Trophoblast cell (in vitro differentiated cells and primary cell): ENCODE data around the gene IQSEC3.

ENCODE experiments used
- DNase-seq, 2 donors: peaks; one replicate each; pipeline ENCODE4 v3.0.0-alpha.2; 2016
- H2AFZ ChIP-seq: 2 replicates; pipeline ENCODE4 v1.6.1; 2013; ENCODE audit warnings: low read length, moderate library complexity, mild to moderate bottlenecking; ENCODE audit not compliant: insufficient read depth, poor library complexity
- H2AK5ac ChIP-seq: 2 replicates; pipeline ENCODE4 v1.6.1; 2013; ENCODE audit warnings: mild to moderate bottlenecking, low read length
- H2BK120ac ChIP-seq: 2 replicates; pipeline ENCODE4 v1.6.1; 2013; ENCODE audit warnings: low read length, mild to moderate bottlenecking, moderate library complexity; ENCODE audit not compliant: insufficient read depth, poor library complexity
- H2BK12ac ChIP-seq: 2 replicates; pipeline ENCODE4 v1.6.1; 2013; ENCODE audit warnings: mild to moderate bottlenecking, low read length, moderate library complexity
- H2BK5ac ChIP-seq: 2 replicates; pipeline ENCODE4 v1.6.1; 2013; ENCODE audit warnings: low read length, low read depth, moderate library complexity, mild to moderate bottlenecking; ENCODE audit not compliant: poor library complexity
- H3K14ac ChIP-seq: 2 replicates; pipeline ENCODE4 v1.6.1; 2013; ENCODE audit warnings: mild to moderate bottlenecking, low read length
- H3K18ac ChIP-seq: 2 replicates; pipeline ENCODE4 v1.6.1; 2013; ENCODE audit warnings: mild to moderate bottlenecking, low read length
- H3K23ac ChIP-seq: 2 replicates; pipeline ENCODE4 v1.6.1; 2013; ENCODE audit warnings: low read length
- H3K27ac ChIP-seq: 2 replicates; pipeline ENCODE4 v1.5.1; 2013; ENCODE audit warnings: low read depth, mild to moderate bottlenecking, inconsistent platforms, low read length, moderate library complexity
- H3K27me3 ChIP-seq: 2 replicates; pipeline ENCODE4 v1.6.1; 2013; ENCODE audit warnings: inconsistent platforms, mild to moderate bottlenecking, low read length, moderate library complexity; ENCODE audit not compliant: insufficient read depth
- H3K36me3 ChIP-seq, 2 experiments: 1 replicate in 1 of 2; 2 replicates in 1 of 2; pipeline ENCODE4 v1.6.1; 2013; ENCODE audit warnings: low read length in 2 of 2, mild to moderate bottlenecking in 2 of 2, moderate library complexity in 1 of 2; ENCODE audit not compliant: insufficient read depth in 2 of 2, control insufficient read depth in 1 of 2
- H3K4ac ChIP-seq: 2 replicates; pipeline ENCODE4 v1.6.1; 2013; ENCODE audit warnings: low read depth, mild to moderate bottlenecking, low read length, moderate library complexity
- H3K4me1 ChIP-seq, 2 experiments: 1 replicate in 1 of 2; 2 replicates in 1 of 2; pipeline ENCODE4 v1.6.1; 2013; ENCODE audit warnings: low read length in 2 of 2, mild to moderate bottlenecking in 2 of 2, moderate library complexity in 1 of 2; ENCODE audit not compliant: insufficient read depth in 2 of 2, control insufficient read depth in 1 of 2
- H3K4me2 ChIP-seq: 2 replicates; pipeline ENCODE4 v1.6.1; 2013; ENCODE audit warnings: inconsistent platforms, mild to moderate bottlenecking, low read length, moderate library complexity
- H3K4me3 ChIP-seq: 2 replicates; pipeline ENCODE4 v1.5.1; 2013; ENCODE audit warnings: mild to moderate bottlenecking, low read depth, low read length, inconsistent platforms
- H3K79me1 ChIP-seq: one replicate; pipeline ENCODE4 v1.6.1; 2013; ENCODE audit warnings: low read length
- H3K79me2 ChIP-seq: 2 replicates; pipeline ENCODE4 v1.6.1; 2013; ENCODE audit warnings: low read length, mild to moderate bottlenecking; ENCODE audit not compliant: control insufficient read depth, insufficient read depth, poor library complexity
- H3K9ac ChIP-seq: 2 replicates; pipeline ENCODE4 v1.6.1; 2013; ENCODE audit warnings: mild to moderate bottlenecking, low read length
- H3K9me3 ChIP-seq: 2 replicates; pipeline ENCODE4 v1.6.1; 2013; ENCODE audit warnings: low read depth, mild to moderate bottlenecking, control low read depth, inconsistent platforms, low read length; ENCODE audit not compliant: insufficient read depth
- H4K12ac ChIP-seq: 2 replicates; pipeline ENCODE4 v1.6.1; 2013; ENCODE audit warnings: low read depth, mild to moderate bottlenecking, low read length, moderate library complexity
- H4K8ac ChIP-seq: 2 replicates; pipeline ENCODE4 v1.6.1; 2013; ENCODE audit warnings: low read depth, mild to moderate bottlenecking, low read length, moderate library complexity
- H4K91ac ChIP-seq: one replicate; pipeline ENCODE4 v1.6.1; 2013; ENCODE audit warnings: low read depth, mild to moderate bottlenecking, low read length, moderate library complexity
- WGBS: extraction: QIAGEN DNeasy Blood & Tissue Kit; methylation state at CpG from one replicate; pipeline ENCODE4 v1.1.7; 2013; ENCODE audit warnings: missing lambda C conversion rate; ENCODE audit not compliant: insufficient read length, insufficient coverage; ENCODE audit errors: extremely low coverage; 5-methylcytosine and 5-hydroxymethylcytosine counted together

Gene IQSEC3

DNA sequence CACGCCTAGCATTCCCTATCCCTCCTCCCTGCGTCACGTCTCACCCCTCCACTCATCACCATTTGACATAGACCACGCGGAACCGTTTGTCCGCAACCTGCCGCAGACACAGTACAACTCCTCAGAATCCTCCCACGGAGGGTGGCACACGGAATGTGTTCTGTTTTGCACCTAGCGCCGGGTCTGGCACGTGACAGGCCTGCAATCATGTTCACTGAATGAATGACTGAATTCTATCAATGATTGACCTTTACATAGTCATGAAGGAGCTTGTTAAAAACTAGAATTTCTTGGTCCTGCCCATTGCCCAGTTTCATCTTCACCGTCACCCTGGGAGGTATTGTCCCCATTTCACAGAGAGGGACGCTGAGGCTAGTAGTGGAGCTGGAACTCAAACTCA lies 142.7 kb downstream of the IQSEC3 start:
- Histone ChIP-seq H3K9me3 (peaks cover 4% of the 10 kb centered on the region), H3K79me2 (no peaks in the 10 kb centered on the region), H3K79me1 (no peaks in the 10 kb centered on the region), H3K14ac (no peak overlapping the region), H3K4me3 (peak overlapping the region; percentile 2), H3K4ac (no peak overlapping the region), H3K27ac (no peak overlapping the region), H3K23ac (no peak overlapping the region), H3K9ac (no peak overlapping the region), H2BK5ac (no peak overlapping the region), H4K91ac (no peak overlapping the region), H3K18ac (no peak overlapping the region), H3K36me3 (no peaks in the 10 kb centered on the region), H3K27me3 (peaks cover 3% of the 10 kb centered on the region), H4K8ac (no peak overlapping the region), H4K12ac (no peak overlapping the region), H2AK5ac (no peak overlapping the region), H2BK12ac (no peak overlapping the region), H3K4me2 (no peak overlapping the region), H2BK120ac (no peak overlapping the region), H3K4me1 (peaks cover 0 to 2% of the 10 kb centered on the region in 2 experiments), H2AFZ (no peak overlapping the region)
- no CpG with 5 or more reads among the region's 15 CpGs for WGBS
- no peak for DNase-seq

DNA sequence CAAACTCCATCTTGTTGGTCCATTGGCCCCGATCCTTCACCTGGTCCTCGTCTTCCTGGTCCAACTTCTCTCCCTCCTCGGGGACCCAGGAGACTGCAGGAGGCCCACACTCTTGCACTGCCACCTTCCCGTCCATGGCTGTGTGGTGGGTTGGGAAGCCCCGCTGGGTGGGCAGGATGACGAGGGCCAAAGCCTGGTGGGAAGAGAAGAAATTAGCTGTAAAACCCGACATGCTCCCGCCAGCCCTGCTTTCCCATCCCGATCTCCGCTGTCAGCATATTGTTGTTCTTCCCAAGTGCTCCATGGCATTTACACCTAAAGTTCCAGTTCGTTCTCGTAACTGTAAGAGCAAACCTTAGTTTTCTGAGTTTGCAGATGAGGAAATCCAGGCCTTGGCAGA lies 143.3 kb downstream of the IQSEC3 start:
- no peaks in the 10 kb centered on the region for H3K79me2 ChIP-seq
- no peak overlapping the region for H2BK12ac ChIP-seq
- H3K9ac ChIP-seq: no peak overlapping the region
- no peak overlapping the region for H3K18ac ChIP-seq
- no peak overlapping the region for H3K4ac ChIP-seq
- no peak overlapping the region for H2AFZ ChIP-seq
- H3K79me1 ChIP-seq: no peaks in the 10 kb centered on the region
- no peak overlapping the region for H4K91ac ChIP-seq
- H3K4me2 ChIP-seq: no peak overlapping the region
- no peak overlapping the region for H4K12ac ChIP-seq
- no peaks in the 10 kb centered on the region for H3K36me3 ChIP-seq
- no peaks in the 10 kb centered on the region for H3K27me3 ChIP-seq
- no peak for DNase-seq
- H3K23ac ChIP-seq: no peak overlapping the region
- no peak overlapping the region for H2AK5ac ChIP-seq
- H3K14ac ChIP-seq: no peak overlapping the region
- H3K27ac ChIP-seq: no peak overlapping the region
- no peak overlapping the region for H3K4me3 ChIP-seq
- H4K8ac ChIP-seq: no peak overlapping the region
- no peaks in the 10 kb centered on the region for H3K4me1 ChIP-seq
- H3K9me3 ChIP-seq: peaks cover 2% of the 10 kb centered on the region
- no CpG with 5 or more reads among the region's 12 CpGs for WGBS
- no peak overlapping the region for H2BK5ac ChIP-seq
- no peak overlapping the region for H2BK120ac ChIP-seq

DNA sequence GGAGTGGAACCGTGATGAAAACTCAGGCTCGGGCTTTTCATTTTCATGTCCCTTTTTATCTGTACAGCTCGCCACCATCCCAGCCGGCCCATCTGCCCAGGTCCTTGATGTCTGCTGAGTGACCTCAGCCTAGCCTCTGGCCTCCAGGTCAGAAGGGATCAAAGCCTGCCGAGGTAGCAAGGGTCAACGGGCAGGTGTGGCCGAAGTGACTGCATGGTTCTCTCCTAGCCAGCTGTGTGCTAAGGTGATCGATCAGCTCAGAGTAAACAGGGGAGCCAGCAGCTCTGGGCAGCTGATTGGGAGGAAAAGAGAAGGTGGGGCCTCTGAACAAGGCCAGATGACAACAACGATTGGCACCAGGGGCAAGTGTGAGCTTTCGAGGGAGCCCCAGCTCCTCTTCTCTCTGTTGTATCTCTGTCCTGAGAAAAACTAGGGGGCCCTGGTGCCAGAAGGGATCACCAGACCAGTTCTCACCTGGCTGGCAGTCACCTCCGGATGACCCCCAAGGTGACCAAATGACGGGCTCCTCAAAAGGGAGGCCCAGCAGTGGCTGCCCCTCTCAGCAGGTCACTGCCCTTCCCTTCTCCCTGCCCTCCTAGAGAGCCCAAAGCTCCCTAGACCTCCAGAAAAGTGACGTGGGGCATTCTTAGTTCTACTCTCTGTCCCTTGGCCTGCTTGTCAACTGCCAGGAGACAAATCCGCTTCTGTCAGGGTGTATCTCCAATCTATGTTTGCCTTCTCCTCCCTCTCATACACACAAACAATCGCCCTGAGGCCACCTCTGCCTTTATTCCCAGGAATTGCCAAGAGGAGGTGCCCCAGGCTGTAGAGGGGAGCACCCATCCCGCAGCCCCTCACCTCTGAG lies 143.9 kb downstream of the IQSEC3 start:
- Histone ChIP-seq H2AK5ac (no peak overlapping the region), H3K9me3 (peaks cover 2% of the 10 kb centered on the region), H3K79me2 (no peaks in the 10 kb centered on the region), H2BK12ac (no peak overlapping the region), H4K91ac (no peak overlapping the region), H4K12ac (no peak overlapping the region), H2BK5ac (no peak overlapping the region), H3K27me3 (no peaks in the 10 kb centered on the region), H3K4me1 (no peaks in the 10 kb centered on the region), H3K23ac (no peak overlapping the region), H3K14ac (no peak overlapping the region), H3K79me1 (no peaks in the 10 kb centered on the region), H4K8ac (no peak overlapping the region), H3K4ac (no peak overlapping the region), H3K4me3 (no peak overlapping the region), H3K36me3 (no peaks in the 10 kb centered on the region), H2BK120ac (no peak overlapping the region), H3K18ac (no peak overlapping the region), H3K4me2 (no peak overlapping the region), H2AFZ (no peak overlapping the region), H3K27ac (no peak overlapping the region), H3K9ac (no peak overlapping the region)
- DNase-seq: no peak
- whole genome bisulfite sequencing: no CpG with 5 or more reads among the region's 16 CpGs

DNA sequence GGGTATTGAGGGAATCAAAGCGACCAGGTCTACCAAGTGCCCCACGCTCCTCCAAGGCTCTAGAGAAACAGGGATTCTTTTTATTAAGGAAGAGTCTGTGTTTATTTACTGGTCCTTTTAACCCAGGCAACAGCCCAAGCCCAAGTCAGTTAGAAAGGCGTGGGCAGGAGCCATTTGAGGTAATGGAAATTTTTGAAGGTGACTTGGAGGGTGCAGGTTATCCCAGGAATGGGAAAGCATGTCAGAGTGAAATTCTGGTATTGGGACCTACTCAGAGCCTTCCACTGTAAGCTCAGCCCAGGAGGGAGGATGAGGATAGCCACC lies 144.5 kb downstream of the IQSEC3 start:
- Histone ChIP-seq H3K27me3 (no peaks in the 10 kb centered on the region), H3K9me3 (peaks cover 2% of the 10 kb centered on the region), H3K23ac (no peak overlapping the region)

More for the DNA sequence above, 144.5 kb downstream of the IQSEC3 start:
- no peak for DNase-seq
- no peak overlapping the region for H4K8ac ChIP-seq
- no CpG with 5 or more reads among the region's 3 CpGs for WGBS
- no peaks in the 10 kb centered on the region for H3K4me1 ChIP-seq
- no peak overlapping the region for H3K4ac ChIP-seq
- H2AFZ ChIP-seq: no peak overlapping the region
- no peaks in the 10 kb centered on the region for H3K79me2 ChIP-seq
- H3K9ac ChIP-seq: no peak overlapping the region
- H2AK5ac ChIP-seq: no peak overlapping the region
- no peak overlapping the region for H2BK12ac ChIP-seq
- no peak overlapping the region for H2BK120ac ChIP-seq
- H3K36me3 ChIP-seq: no peaks in the 10 kb centered on the region
- no peak overlapping the region for H4K91ac ChIP-seq
- H4K12ac ChIP-seq: no peak overlapping the region
- no peak overlapping the region for H3K27ac ChIP-seq
- no peak overlapping the region for H3K14ac ChIP-seq
- H3K79me1 ChIP-seq: no peaks in the 10 kb centered on the region
- no peak overlapping the region for H3K18ac ChIP-seq
- no peak overlapping the region for H3K4me3 ChIP-seq
- H2BK5ac ChIP-seq: no peak overlapping the region
- H3K4me2 ChIP-seq: no peak overlapping the region
